GM12872 (cell line): ENCODE results near the gene DENND4B.

Experiments
- TF ChIP-seq, protein P1 (sequence below): IDR thresholded peaks from 3 replicates; pipeline ENCODE4 v1.5.1; 2011; ENCODE audit warnings: low read depth, mild to moderate bottlenecking, low read length, moderate library complexity; ENCODE audit not compliant: insufficient read depth

DENND4B gene

DNA sequence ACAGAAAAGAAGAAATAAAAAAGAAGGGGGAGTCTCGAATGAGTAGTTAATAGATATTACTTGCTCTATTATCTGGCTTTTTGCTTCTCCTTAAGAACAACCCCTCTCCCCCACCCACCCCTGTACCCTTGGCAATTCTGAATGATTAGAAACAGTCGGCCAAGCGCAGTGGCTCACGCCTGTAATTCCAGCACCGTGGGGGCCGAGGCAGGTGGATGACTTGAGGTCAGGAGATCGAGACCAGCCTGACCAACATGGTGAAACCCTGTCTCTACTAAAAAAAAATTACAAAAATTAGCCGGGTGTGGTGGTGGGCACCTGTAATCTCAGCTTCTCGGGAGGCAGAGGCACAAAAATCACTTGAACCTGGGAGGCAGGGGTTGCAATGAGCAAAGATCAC, 66.5 kb downstream of the DENND4B start:
- TF ChIP-seq, protein P1, sequence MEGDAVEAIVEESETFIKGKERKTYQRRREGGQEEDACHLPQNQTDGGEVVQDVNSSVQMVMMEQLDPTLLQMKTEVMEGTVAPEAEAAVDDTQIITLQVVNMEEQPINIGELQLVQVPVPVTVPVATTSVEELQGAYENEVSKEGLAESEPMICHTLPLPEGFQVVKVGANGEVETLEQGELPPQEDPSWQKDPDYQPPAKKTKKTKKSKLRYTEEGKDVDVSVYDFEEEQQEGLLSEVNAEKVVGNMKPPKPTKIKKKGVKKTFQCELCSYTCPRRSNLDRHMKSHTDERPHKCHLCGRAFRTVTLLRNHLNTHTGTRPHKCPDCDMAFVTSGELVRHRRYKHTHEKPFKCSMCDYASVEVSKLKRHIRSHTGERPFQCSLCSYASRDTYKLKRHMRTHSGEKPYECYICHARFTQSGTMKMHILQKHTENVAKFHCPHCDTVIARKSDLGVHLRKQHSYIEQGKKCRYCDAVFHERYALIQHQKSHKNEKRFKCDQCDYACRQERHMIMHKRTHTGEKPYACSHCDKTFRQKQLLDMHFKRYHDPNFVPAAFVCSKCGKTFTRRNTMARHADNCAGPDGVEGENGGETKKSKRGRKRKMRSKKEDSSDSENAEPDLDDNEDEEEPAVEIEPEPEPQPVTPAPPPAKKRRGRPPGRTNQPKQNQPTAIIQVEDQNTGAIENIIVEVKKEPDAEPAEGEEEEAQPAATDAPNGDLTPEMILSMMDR = no peak
